ENCODE data around the gene SNX15. TPM values are rescaled to one million over a fixed set of nuclear protein-coding genes. Genes with fewer than 3 reads are reported as not detected.

The SNX15 gene
- total and polyA plus RNA-seq, 2 donors (not counting 3 experiments of a cell fraction or from before 2014, with no cell fraction given) = 15.5 to 21.8 TPM

DNA sequence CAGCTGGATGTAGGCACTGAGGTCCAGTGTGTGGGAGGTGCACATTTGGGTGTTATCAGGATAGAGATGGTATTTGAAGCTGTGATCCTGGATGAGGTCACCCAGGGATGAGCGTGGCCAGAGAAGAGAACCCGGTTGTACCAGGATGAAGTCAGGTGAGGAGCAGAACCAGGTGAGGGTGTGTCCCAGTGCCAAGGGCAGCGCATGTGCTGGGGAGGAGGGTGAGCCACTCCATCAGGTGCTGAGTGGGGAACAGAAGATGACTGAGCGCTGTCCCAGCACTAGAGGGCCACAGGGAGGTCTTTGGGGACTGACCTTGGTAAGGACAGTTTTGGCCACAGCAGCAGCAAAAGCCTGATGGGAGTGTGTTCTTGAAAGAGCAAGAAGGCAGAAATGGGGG is 10.5 kb upstream of the SNX15 start:
- Histone ChIP-seq H3K27me3 (ENCODE audit: control insufficient read depth in 2 of 2, insufficient read depth in 2 of 2, low read length in 2 of 2) (no peaks in the 10 kb centered on the region), H3K4me1 (ENCODE audit: control insufficient read depth, extremely low read depth, insufficient read depth, low read length) (peaks cover 4% of the 10 kb centered on the region), H4K20me1 (replicated peaks; ENCODE audit: control insufficient read depth, extremely low read depth, insufficient read depth, low read length) (no peaks in the 10 kb centered on the region), H3K9me3 (replicated peaks; ENCODE audit: control insufficient read depth, insufficient read depth, low read length) (no peaks in the 10 kb centered on the region), H3K9ac (replicated peaks; ENCODE audit: extremely low read depth, insufficient read depth, low read length) (no peak overlapping the region), H3K9me1 (replicated peaks; ENCODE audit: control insufficient read depth, extremely low read depth, insufficient read depth, low read length) (no peaks in the 10 kb centered on the region), H3K36me3 (ENCODE audit: control insufficient read depth in 2 of 2, extremely low read depth in 1 of 2, insufficient read depth in 2 of 2, low read length in 2 of 2) (peaks cover 0 to 4% of the 10 kb centered on the region in 2 experiments), H3K79me2 (ENCODE audit: control insufficient read depth, insufficient read depth, low read length) (peaks cover 2% of the 10 kb centered on the region), H2AFZ (ENCODE audit: low read depth, low read length) (no peak overlapping the region), H3K4me2 (ENCODE audit: insufficient read depth, low read length) (no peak overlapping the region), H3K27ac (ENCODE audit: insufficient read depth, low read depth, low read length) (no peak overlapping the region), H3K4me3 (replicated peaks in 1 of 3; ENCODE audit: insufficient read depth in 1 of 3, low read depth in 1 of 3, low read length in 3 of 3) (no peak overlapping the region)
- no peak for DNase-seq (ENCODE audit: low read depth, low spot score)
- dilution Hi-C loops (cut with MboI; ENCODE audit: extremely low pct_ligation_motif_present, low sequenced_read_pairs) = no loop called here
- POLR2A ChIA-PET = no interaction called here
- CTCF ChIA-PET = no interaction called here
- TF ChIP-seq JUN (IDR thresholded peaks at IDR 0.05; ENCODE audit: borderline replicate concordance, insufficient read depth, insufficient read length, low read depth) (no peak), POLR2A (IDR thresholded peaks at IDR 0.05; ENCODE audit: low read depth, low read length) (no peak), GATA2 (IDR thresholded peaks at IDR 0.05; ENCODE audit: insufficient read depth, insufficient read length, low read depth, low read length) (no peak), POLR2AphosphoS5 (IDR thresholded peaks at IDR 0.05; ENCODE audit: insufficient read depth, low read depth, low read length) (no peak), MYC (IDR thresholded peaks at IDR 0.05; ENCODE audit: low read depth, low read length) (no peak), FOS (IDR thresholded peaks at IDR 0.05; ENCODE audit: borderline replicate concordance, insufficient read depth, low read length) (no peak), EZH2 (IDR thresholded peaks at IDR 0.05; ENCODE audit: borderline replicate concordance, low read depth, low read length, severe bottlenecking) (no peak)
- TF ChIP-seq, protein P1, sequence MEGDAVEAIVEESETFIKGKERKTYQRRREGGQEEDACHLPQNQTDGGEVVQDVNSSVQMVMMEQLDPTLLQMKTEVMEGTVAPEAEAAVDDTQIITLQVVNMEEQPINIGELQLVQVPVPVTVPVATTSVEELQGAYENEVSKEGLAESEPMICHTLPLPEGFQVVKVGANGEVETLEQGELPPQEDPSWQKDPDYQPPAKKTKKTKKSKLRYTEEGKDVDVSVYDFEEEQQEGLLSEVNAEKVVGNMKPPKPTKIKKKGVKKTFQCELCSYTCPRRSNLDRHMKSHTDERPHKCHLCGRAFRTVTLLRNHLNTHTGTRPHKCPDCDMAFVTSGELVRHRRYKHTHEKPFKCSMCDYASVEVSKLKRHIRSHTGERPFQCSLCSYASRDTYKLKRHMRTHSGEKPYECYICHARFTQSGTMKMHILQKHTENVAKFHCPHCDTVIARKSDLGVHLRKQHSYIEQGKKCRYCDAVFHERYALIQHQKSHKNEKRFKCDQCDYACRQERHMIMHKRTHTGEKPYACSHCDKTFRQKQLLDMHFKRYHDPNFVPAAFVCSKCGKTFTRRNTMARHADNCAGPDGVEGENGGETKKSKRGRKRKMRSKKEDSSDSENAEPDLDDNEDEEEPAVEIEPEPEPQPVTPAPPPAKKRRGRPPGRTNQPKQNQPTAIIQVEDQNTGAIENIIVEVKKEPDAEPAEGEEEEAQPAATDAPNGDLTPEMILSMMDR (IDR thresholded peaks at IDR 0.05; ENCODE audit: extremely low read depth in 1 of 2, insufficient read depth in 1 of 2, low read depth in 1 of 2, low read length in 2 of 2) = no peak
- TF ChIP-seq, protein P2, sequence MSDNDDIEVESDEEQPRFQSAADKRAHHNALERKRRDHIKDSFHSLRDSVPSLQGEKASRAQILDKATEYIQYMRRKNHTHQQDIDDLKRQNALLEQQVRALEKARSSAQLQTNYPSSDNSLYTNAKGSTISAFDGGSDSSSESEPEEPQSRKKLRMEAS (IDR thresholded peaks at IDR 0.05; ENCODE audit: insufficient read depth, insufficient read length) = no peak
- FAIRE-seq = no peak
- intact Hi-C loops (cut with micrococcal nuclease) = no loop called here
- no TSS peak for BruUV-seq (replicated peaks)
